ENCODE data around the gene PAQR6. TPM values are rescaled to one million over a fixed set of nuclear protein-coding genes. Genes with fewer than 3 reads are reported as not detected.

Gene PAQR6
- total and polyA plus RNA-seq, 10 of the 15 experiments (the other 5 are each of a cell fraction or from before 2014, with no cell fraction given): 0.42 to 4.5 (median 1.3) TPM

DNA sequence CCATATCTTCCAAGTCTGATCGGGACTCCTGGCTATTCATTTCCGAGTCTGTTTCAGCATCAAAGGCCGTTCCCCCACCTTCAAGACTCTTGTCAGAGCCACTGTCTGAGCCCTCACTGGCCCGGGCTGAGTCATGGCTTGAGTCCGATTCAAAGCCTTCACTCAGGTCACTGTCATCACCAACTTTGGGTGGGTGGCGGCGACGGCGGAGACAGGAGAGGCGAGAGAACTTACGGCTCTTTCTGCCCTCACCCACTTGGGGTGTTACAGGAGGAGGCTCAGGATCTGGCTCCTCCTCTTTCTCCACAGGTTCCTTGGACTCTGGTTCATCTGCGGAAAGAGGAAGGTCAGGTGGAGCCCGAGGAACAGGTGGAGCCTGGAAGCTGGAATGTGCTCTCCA, 18.2 kb upstream of the PAQR6 start (continued):
- TF ChIP-seq USF2 (IDR thresholded peaks at IDR 0.05; ENCODE audit: borderline replicate concordance, low read depth, low read length): no peak

- no peak for TF ChIP-seq ZNF622 (IDR thresholded peaks at IDR 0.05)
- no peak for TF ChIP-seq POU2F2 (IDR thresholded peaks at IDR 0.05; ENCODE audit: borderline replicate concordance, low read depth, low read length)
- no peak for TF ChIP-seq ZNF207 (IDR thresholded peaks at IDR 0.05; ENCODE audit: borderline replicate concordance)
- TF ChIP-seq E2F4 (IDR thresholded peaks at IDR 0.05; ENCODE audit: low read depth, low read length): no peak
- no peak for TF ChIP-seq WRNIP1 (IDR thresholded peaks at IDR 0.05; ENCODE audit: borderline replicate concordance, low read depth, low read length)
- TF ChIP-seq PAX5 (IDR thresholded peaks at IDR 0.05; ENCODE audit: borderline replicate concordance, low read depth, low read length): no peak
- TF ChIP-seq ZNF687 (IDR thresholded peaks at IDR 0.05): no peak
- TF ChIP-seq, protein P1, sequence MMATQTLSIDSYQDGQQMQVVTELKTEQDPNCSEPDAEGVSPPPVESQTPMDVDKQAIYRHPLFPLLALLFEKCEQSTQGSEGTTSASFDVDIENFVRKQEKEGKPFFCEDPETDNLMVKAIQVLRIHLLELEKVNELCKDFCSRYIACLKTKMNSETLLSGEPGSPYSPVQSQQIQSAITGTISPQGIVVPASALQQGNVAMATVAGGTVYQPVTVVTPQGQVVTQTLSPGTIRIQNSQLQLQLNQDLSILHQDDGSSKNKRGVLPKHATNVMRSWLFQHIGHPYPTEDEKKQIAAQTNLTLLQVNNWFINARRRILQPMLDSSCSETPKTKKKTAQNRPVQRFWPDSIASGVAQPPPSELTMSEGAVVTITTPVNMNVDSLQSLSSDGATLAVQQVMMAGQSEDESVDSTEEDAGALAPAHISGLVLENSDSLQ (IDR thresholded peaks at IDR 0.05): no peak
- no peak for TF ChIP-seq MXI1 (IDR thresholded peaks at IDR 0.05; ENCODE audit: low read depth, low read length)
- TF ChIP-seq POLR2A (IDR thresholded peaks at IDR 0.05; ENCODE audit: low read depth, low read length): no peak
- ChIA-PET POLR2A (interaction anchor here (0.9 kb wide), 1 partner anchor 17 kb away, joined by 3 read pairs; no protein-coding TSS in a partner anchor), RAD21 (ENCODE audit: unreplicated experiment) (interaction anchor here (0.6 kb wide), 1 partner anchor 38 kb away, joined by 5 read pairs; no protein-coding TSS in a partner anchor)
Measured at GRCh38 chr1:156263288-156263655, 15.4 kb upstream of the PAQR6 start.

More at GRCh38 chr1:156263288-156263655, 15.4 kb upstream of the PAQR6 start:
- no peak for DNase-seq (ENCODE audit: low read depth, low spot score)
- H3K9me3 ChIP-seq (replicated peaks; ENCODE audit: control insufficient read depth, insufficient read depth, low read length): no peaks in the 10 kb centered on the region
- FAIRE-seq: no peak
- H3K27me3 ChIP-seq (replicated peaks in 1 of 2; ENCODE audit: control insufficient read depth in 2 of 2, insufficient read depth in 2 of 2, low read length in 1 of 2): no peaks in the 10 kb centered on the region
- no peaks in the 10 kb centered on the region for H4K20me1 ChIP-seq (ENCODE audit: control insufficient read depth, insufficient read depth)
- WGBS (ENCODE audit: insufficient coverage, insufficient replicate concordance, low lambda C conversion rate, missing lambda C conversion rate): 98% methylated on average over 9 of the region's 9 CpGs
- H2AFZ ChIP-seq (ENCODE audit: control insufficient read depth, low read depth, low read length): no peak overlapping the region
- H3K9ac ChIP-seq (ENCODE audit: control insufficient read depth, insufficient read depth, low read length): no peak overlapping the region
- SMC1A ChIA-PET (ENCODE audit: uncharacterized antibody, unreplicated experiment): no interaction called here
- ATAC-seq: no peak
- H3K4me1 ChIP-seq (ENCODE audit: control insufficient read depth, insufficient read depth, low read length): no peaks in the 10 kb centered on the region
- in situ Hi-C loops (cut with MboI) (no loop called here), intact Hi-C loops (cut with micrococcal nuclease; ENCODE audit: unreplicated experiment) (no loop called here)
- BruUV-seq (replicated peaks): no TSS peak
- CTCF ChIA-PET: no interaction called here
- peaks cover 58 to 60% of the 10 kb centered on the region in 2 experiments for H3K36me3 ChIP-seq (ENCODE audit: control insufficient read depth in 2 of 2, insufficient read depth in 2 of 2, low read length in 1 of 2)
- H3K27ac ChIP-seq (ENCODE audit: control insufficient read depth, insufficient read depth): no peak overlapping the region
- no peak overlapping the region for H3K4me2 ChIP-seq (ENCODE audit: control insufficient read depth, insufficient read depth)
- no peaks in the 10 kb centered on the region for H3K79me2 ChIP-seq (ENCODE audit: control insufficient read depth, insufficient read depth, low read length)
- H3K4me3 ChIP-seq: no peak overlapping the region

All from GM12878 (cell line).